ACC112 (cell line): Measurements from ENCODE around the gene ARL10.

ENCODE experiments used
- H2AFZ ChIP-seq: fragments of 200-600 bp; sonication (generic); one replicate; pipeline ENCODE4 v1.6.0; 2017; ENCODE audit warnings: antibody characterized with exemption, low read length; ENCODE audit not compliant: unreplicated experiment
- H3K27ac ChIP-seq: fragments of 200-600 bp; sonication (generic); 2 replicates; pipeline ENCODE4 v1.5.1; 2014; ENCODE audit warnings: low read depth, mild to moderate bottlenecking, antibody characterized with exemption, low read length, moderate library complexity
- H3K27me3 ChIP-seq: fragments of 200-600 bp; sonication (generic); 2 replicates; pipeline ENCODE4 v1.6.1; 2014; ENCODE audit warnings: mild to moderate bottlenecking, antibody characterized with exemption, low read length, moderate library complexity, mixed read lengths; ENCODE audit not compliant: insufficient read depth
- H3K36me3 ChIP-seq: fragments of 200-600 bp; sonication (generic); 2 replicates; pipeline ENCODE4 v1.6.1; 2016; ENCODE audit warnings: mild to moderate bottlenecking, antibody characterized with exemption, low read length, moderate library complexity, mixed read lengths; ENCODE audit not compliant: insufficient read depth
- H3K4me1 ChIP-seq: fragments of 200-600 bp; sonication (generic); one replicate; pipeline ENCODE4 v1.6.1; 2016; ENCODE audit warnings: low read length, mixed read lengths; ENCODE audit not compliant: insufficient read depth, unreplicated experiment, control insufficient read depth
- H3K4me3 ChIP-seq: fragments of 200-600 bp; sonication (generic); 2 replicates; pipeline ENCODE4 v1.5.1; 2014; ENCODE audit warnings: mild to moderate bottlenecking, low read depth, low read length
- H3K79me2 ChIP-seq: fragments of 200-600 bp; sonication (generic); one replicate; pipeline ENCODE4 v1.6.0; 2016; ENCODE audit warnings: low read length; ENCODE audit not compliant: control insufficient read depth, unreplicated experiment, insufficient read depth

ARL10 gene

GRCh38 chr5:176413255-176413565, 47.9 kb downstream of the ARL10 start:
- peak overlapping the region; percentile 30; the same call in 1 of the 2 replicates for H3K27ac ChIP-seq
- no peaks in the 10 kb centered on the region for H3K27me3 ChIP-seq
- H3K79me2 ChIP-seq = peaks cover 26% of the 10 kb centered on the region
- peaks cover 7% of the 10 kb centered on the region; the same call in 1 of the 2 replicates for H3K36me3 ChIP-seq
- peaks cover 37% of the 10 kb centered on the region for H3K4me1 ChIP-seq
- no peak overlapping the region for H2AFZ ChIP-seq
- H3K4me3 ChIP-seq = no peak overlapping the region

GRCh38 chr5:176413709-176414191, 48.5 kb downstream of the ARL10 start:
- peak overlapping the region; percentile 30; the same call in 1 of the 2 replicates for H3K27ac ChIP-seq
- peaks cover 37% of the 10 kb centered on the region for H3K4me1 ChIP-seq
- H3K79me2 ChIP-seq = peaks cover 26% of the 10 kb centered on the region
- H2AFZ ChIP-seq = no peak overlapping the region
- H3K27me3 ChIP-seq = no peaks in the 10 kb centered on the region
- peaks cover 7% of the 10 kb centered on the region; the same call in 1 of the 2 replicates for H3K36me3 ChIP-seq
- H3K4me3 ChIP-seq = no peak overlapping the region

- Histone ChIP-seq H3K4me1 (peaks cover 37% of the 10 kb centered on the region), H3K79me2 (peaks cover 26% of the 10 kb centered on the region), H3K27me3 (no peaks in the 10 kb centered on the region), H3K4me3 (peak overlapping the region; percentile 98), H3K27ac (no peak overlapping the region), H3K36me3 (peaks cover 5% of the 10 kb centered on the region; the same call in 1 of the 2 replicates), H2AFZ (no peak overlapping the region)
Measured at GRCh38 chr5:176414704-176415103, 49.4 kb downstream of the ARL10 start.

- peak overlapping the region; percentile 38 for H3K27ac ChIP-seq
- peak overlapping the region; percentile 98 for H3K4me3 ChIP-seq
- no peaks in the 10 kb centered on the region for H3K36me3 ChIP-seq
- no peaks in the 10 kb centered on the region for H3K27me3 ChIP-seq
- H3K79me2 ChIP-seq = peaks cover 26% of the 10 kb centered on the region
- peaks cover 37% of the 10 kb centered on the region for H3K4me1 ChIP-seq
- peak overlapping the region; percentile 98 for H2AFZ ChIP-seq
Measured at GRCh38 chr5:176415240-176415951, 50.1 kb downstream of the ARL10 start.

GRCh38 chr5:176415952-176416924, 51.0 kb downstream of the ARL10 start, which contains the start of gene CLTB:
Gene CLTB, minus strand, starts transcription at chr5:176416539. Its CDS starts 176 bp downstream, at chr5:176416363.
- Histone ChIP-seq H3K4me1 (peaks cover 32% of the 10 kb centered on the region), H3K27me3 (no peaks in the 10 kb centered on the region; the same call in 1 of the 2 replicates), H3K79me2 (peaks cover 26% of the 10 kb centered on the region), H3K36me3 (no peaks in the 10 kb centered on the region), H2AFZ (peak within 1 kb of the TSS; percentile 98), H3K27ac (peak within 1 kb of the TSS; percentile 38), H3K4me3 (peak within 1 kb of the TSS; percentile 98)

- H3K4me3 ChIP-seq = peak overlapping the region; percentile 98
- peaks cover 26% of the 10 kb centered on the region for H3K79me2 ChIP-seq
- peaks cover 26% of the 10 kb centered on the region for H3K4me1 ChIP-seq
- H2AFZ ChIP-seq = peak overlapping the region; percentile 63
- no peaks in the 10 kb centered on the region; the same call in 1 of the 2 replicates for H3K27me3 ChIP-seq
- no peaks in the 10 kb centered on the region for H3K36me3 ChIP-seq
- H3K27ac ChIP-seq = no peak overlapping the region
Measured at GRCh38 chr5:176416965-176417364, 51.7 kb downstream of the ARL10 start.

GRCh38 chr5:176418251-176418650, 53.0 kb downstream of the ARL10 start:
- no peaks in the 10 kb centered on the region for H3K36me3 ChIP-seq
- no peak overlapping the region for H3K4me3 ChIP-seq
- H2AFZ ChIP-seq = no peak overlapping the region
- H3K79me2 ChIP-seq = peaks cover 19% of the 10 kb centered on the region
- H3K4me1 ChIP-seq = peaks cover 19% of the 10 kb centered on the region
- H3K27me3 ChIP-seq = no peaks in the 10 kb centered on the region; the same call in 1 of the 2 replicates
- no peak overlapping the region for H3K27ac ChIP-seq

GRCh38 chr5:176420086-176420485, 54.8 kb downstream of the ARL10 start:
- H3K79me2 ChIP-seq = peaks cover 12% of the 10 kb centered on the region

GRCh38 chr5:176420972-176421544, 55.8 kb downstream of the ARL10 start:
- Histone ChIP-seq H3K4me3 (no peak overlapping the region), H3K27me3 (no peaks in the 10 kb centered on the region; the same call in 1 of the 2 replicates), H3K79me2 (peaks cover 3% of the 10 kb centered on the region), H3K4me1 (peaks cover 3% of the 10 kb centered on the region), H3K27ac (no peak overlapping the region), H2AFZ (no peak overlapping the region), H3K36me3 (no peaks in the 10 kb centered on the region)

More at GRCh38 chr5:176420086-176420485, 54.8 kb downstream of the ARL10 start:
- no peaks in the 10 kb centered on the region; the same call in 1 of the 2 replicates for H3K27me3 ChIP-seq
- H3K4me3 ChIP-seq = no peak overlapping the region
- H2AFZ ChIP-seq = no peak overlapping the region
- H3K27ac ChIP-seq = no peak overlapping the region
- H3K36me3 ChIP-seq = no peaks in the 10 kb centered on the region
- peaks cover 5% of the 10 kb centered on the region for H3K4me1 ChIP-seq

- Histone ChIP-seq H3K27ac (no peak overlapping the region), H3K36me3 (no peaks in the 10 kb centered on the region), H3K27me3 (no peaks in the 10 kb centered on the region; the same call in 1 of the 2 replicates), H2AFZ (no peak overlapping the region), H3K4me1 (no peaks in the 10 kb centered on the region), H3K79me2 (no peaks in the 10 kb centered on the region), H3K4me3 (no peak overlapping the region)
Measured at GRCh38 chr5:176424181-176424580, 58.9 kb downstream of the ARL10 start.
